GM23248 (cell line): ENCODE results near the gene PHF23. TPM values are rescaled to one million over a fixed set of nuclear protein-coding genes. Genes with fewer than 3 reads are reported as not detected.

ENCODE experiments used
- DNase-seq: peaks from one replicate; pipeline ENCODE4 v3.0.0-alpha.2; 2015
- H2AFZ ChIP-seq: fragments of 200-600 bp; sonication (generic); 2 replicates; pipeline ENCODE4 v1.6.1; 2016; ENCODE audit warnings: antibody characterized with exemption
- H3F3A ChIP-seq: fragments of 200-600 bp; sonication (generic); 2 replicates; pipeline ENCODE4 v1.6.1; 2016; ENCODE audit warnings: mild to moderate bottlenecking, antibody characterized with exemption, mixed run types; ENCODE audit not compliant: insufficient read depth
- H3K27ac ChIP-seq: fragments of 200-600 bp; sonication (generic); 2 replicates; pipeline ENCODE4 v1.5.1; 2016; ENCODE audit warnings: mild to moderate bottlenecking
- H3K27me3 ChIP-seq: fragments of 200-600 bp; sonication (generic); replicated peaks from 2 replicates; pipeline ENCODE4 v1.6.1; 2016; ENCODE audit warnings: mild to moderate bottlenecking; ENCODE audit not compliant: insufficient read depth
- H3K36me3 ChIP-seq: fragments of 200-600 bp; sonication (generic); 2 replicates; pipeline ENCODE4 v1.6.1; 2016; ENCODE audit warnings: low read depth, mild to moderate bottlenecking
- H3K4me1 ChIP-seq: fragments of 200-600 bp; sonication (generic); 2 replicates; pipeline ENCODE4 v1.6.1; 2016; ENCODE audit warnings: mild to moderate bottlenecking; ENCODE audit not compliant: insufficient read depth
- H3K4me2 ChIP-seq: fragments of 200-600 bp; sonication (generic); one replicate; pipeline ENCODE4 v1.6.1; 2016; ENCODE audit warnings: mild to moderate bottlenecking; ENCODE audit not compliant: unreplicated experiment
- H3K4me3 ChIP-seq: fragments of 200-600 bp; sonication (generic); 2 replicates; pipeline ENCODE4 v1.5.1; 2016; ENCODE audit warnings: mild to moderate bottlenecking
- H3K79me2 ChIP-seq: fragments of 200-600 bp; sonication (generic); 2 replicates; pipeline ENCODE4 v1.6.1; 2016; ENCODE audit warnings: mild to moderate bottlenecking; ENCODE audit not compliant: insufficient read depth
- H3K9ac ChIP-seq: fragments of 200-600 bp; sonication (generic); 2 replicates; pipeline ENCODE4 v1.6.1; 2016; ENCODE audit warnings: mild to moderate bottlenecking
- H3K9me2 ChIP-seq: fragments of 200-600 bp; sonication (generic); 2 replicates; pipeline ENCODE4 v1.6.1; 2016; ENCODE audit warnings: mixed run types, mild to moderate bottlenecking, moderate library complexity; ENCODE audit not compliant: insufficient read depth
- H3K9me3 ChIP-seq: fragments of 200-600 bp; sonication (generic); one replicate; pipeline ENCODE4 v1.6.1; 2017; ENCODE audit warnings: low read depth
- H4K20me1 ChIP-seq: fragments of 200-600 bp; sonication (generic); 2 replicates; pipeline ENCODE4 v1.6.0; 2016; ENCODE audit not compliant: insufficient read depth
- EZH2 ChIP-seq: fragments of 200-600 bp; sonication (generic); IDR thresholded peaks from 2 replicates; pipeline ENCODE4 v1.6.1; 2018; ENCODE audit warnings: antibody characterized with exemption, mild to moderate bottlenecking; ENCODE audit not compliant: insufficient read depth, poor library complexity, severe bottlenecking
- EZH2phosphoT487 ChIP-seq: fragments of 200-600 bp; sonication (generic); IDR thresholded peaks from 2 replicates; pipeline ENCODE4 v1.6.1; 2018; ENCODE audit warnings: antibody characterized with exemption, moderate library complexity, mild to moderate bottlenecking, low read depth; ENCODE audit not compliant: insufficient read depth
- WGBS, 2 experiments: methylation state at CpG; one replicate each; pipeline ENCODE4 v1.1.6; 2015 to 2017; ENCODE audit warnings: low lambda C conversion rate in 2 of 2, low coverage in 1 of 2; ENCODE audit errors: missing lambda C conversion rate in 2 of 2; 5-methylcytosine and 5-hydroxymethylcytosine counted together
- in situ Hi-C: fragments of 300-500 bp; cut with MboI; formaldehyde crosslinking; loops from 2 replicates; pipeline ENCODE4 v1.15.0; 2020
- polyA plus RNA-seq: library from polyadenylated mRNA; unstranded; fragments of >200 nt; fragmentation: Nextera tagmentation; extraction: Ambion mirVana; gene quantifications from 2 replicates; pipeline ENCODE4 v1.2.1, GENCODE V29; 2016
- total RNA-seq: library from RNA; depleted of rRNA; stranded (reverse); fragments of >200 nt; shearing (Covaris generic); gene quantifications from 2 replicates; pipeline ENCODE4 v1.2.3, GENCODE V29; 2014

Gene PHF23
- total and polyA plus RNA-seq, 2 experiments from 2014 or later, result 32.0 to 45.6 TPM

- Histone ChIP-seq H3K27ac (peak overlapping the region; percentile 86), H3K79me2 (peaks cover 42% of the 10 kb centered on the region), H4K20me1 (no peaks in the 10 kb centered on the region), H3K4me1 (peaks cover 18% of the 10 kb centered on the region; the same call in 1 of the 2 replicates), H3K9ac (peak overlapping the region; percentile 91; the same call in 1 of the 2 replicates), H3K4me2 (peak overlapping the region; percentile 91), H3F3A (peaks cover 23% of the 10 kb centered on the region; the same call in 1 of the 2 replicates), H3K9me2 (no peaks in the 10 kb centered on the region), H3K36me3 (peaks cover 21% of the 10 kb centered on the region; the same call in 1 of the 2 replicates), H3K9me3 (no peaks in the 10 kb centered on the region), H3K27me3 (no peaks in the 10 kb centered on the region), H3K4me3 (peak overlapping the region; percentile 81), H2AFZ (no peak overlapping the region)
- no peak for DNase-seq
- TF ChIP-seq EZH2phosphoT487, result no peak
- TF ChIP-seq EZH2, result no peak
- 65% methylated on average over 10 of the region's 10 CpGs for WGBS, 2 experiments
- in situ Hi-C loops, result no loop called here
Observed at GRCh38 chr17:7221278-7222092, 17.8 kb downstream of the PHF23 start.

- TF ChIP-seq EZH2phosphoT487 (no peak), EZH2 (no peak)
- H3K27me3 ChIP-seq, result no peaks in the 10 kb centered on the region
Observed at GRCh38 chr17:7220593-7221277, 18.5 kb downstream of the PHF23 start.

GRCh38 chr17:7219812-7220592 is 19.3 kb downstream of the PHF23 start, which contains the start of the genes ACADVL and DLG4:
TSS of gene ACADVL (plus strand) at chr17:7219938. CDS start at chr17:7219985, 47 bp downstream.
TSS of gene DLG4 (minus strand) at chr17:7219836.
- Histone ChIP-seq H3K36me3 (peaks cover 15% of the 10 kb centered on the region; the same call in 1 of the 2 replicates), H3F3A (peaks cover 26% of the 10 kb centered on the region), H3K4me1 (peaks cover 29% of the 10 kb centered on the region), H3K27me3 (no peaks in the 10 kb centered on the region), H3K9ac (peak within 1 kb of the TSS; percentile 91), H4K20me1 (no peaks in the 10 kb centered on the region), H3K27ac (peak within 1 kb of the TSS; percentile 86), H3K79me2 (peaks cover 53% of the 10 kb centered on the region), H3K4me2 (peak within 1 kb of the TSS; percentile 91), H3K4me3 (peak within 1 kb of the TSS; percentile 81), H3K9me2 (no peaks in the 10 kb centered on the region), H2AFZ (peak within 1 kb of the TSS; percentile 74), H3K9me3 (no peaks in the 10 kb centered on the region)
- TF ChIP-seq EZH2, result no peak
- in situ Hi-C loops, result no loop called here
- DNase-seq, result peak; percentile 98
- 1 to 2% methylated on average over 57 to 60 of the region's 63 CpGs for WGBS, 2 experiments

More at GRCh38 chr17:7220593-7221277, 18.5 kb downstream of the PHF23 start:
- Histone ChIP-seq H3K4me3 (peak overlapping the region; percentile 81), H3K27ac (peak overlapping the region; percentile 86), H3K9me3 (no peaks in the 10 kb centered on the region), H3K9me2 (no peaks in the 10 kb centered on the region), H3K79me2 (peaks cover 49% of the 10 kb centered on the region), H3K4me2 (peak overlapping the region; percentile 91), H3K4me1 (peaks cover 24% of the 10 kb centered on the region), H4K20me1 (no peaks in the 10 kb centered on the region), H3K9ac (peak overlapping the region; percentile 91), H2AFZ (no peak overlapping the region), H3K36me3 (peaks cover 21% of the 10 kb centered on the region; the same call in 1 of the 2 replicates), H3F3A (peaks cover 29% of the 10 kb centered on the region; the same call in 1 of the 2 replicates)
- peak; percentile 80 for DNase-seq
- in situ Hi-C loops, result no loop called here
- 10 to 21% methylated on average over 11 of the region's 11 CpGs for WGBS, 2 experiments

- Histone ChIP-seq H3K27me3 (no peaks in the 10 kb centered on the region), H3K9me3 (no peaks in the 10 kb centered on the region), H3K4me2 (peak overlapping the region; percentile 91), H3K36me3 (peaks cover 15% of the 10 kb centered on the region; the same call in 1 of the 2 replicates), H3K4me3 (peak overlapping the region; percentile 81), H3K4me1 (peaks cover 29% of the 10 kb centered on the region), H3K27ac (peak overlapping the region; percentile 86), H3F3A (peaks cover 22% of the 10 kb centered on the region), H2AFZ (peak overlapping the region; percentile 74), H3K79me2 (peaks cover 53% of the 10 kb centered on the region), H4K20me1 (no peaks in the 10 kb centered on the region), H3K9me2 (no peaks in the 10 kb centered on the region), H3K9ac (peak overlapping the region; percentile 91)
- in situ Hi-C loops, result no loop called here
- WGBS, 2 experiments, result 17 to 22% methylated on average over 12 of the region's 12 CpGs
- DNase-seq, result no peak
- TF ChIP-seq EZH2phosphoT487, result no peak
- TF ChIP-seq EZH2, result no peak
Observed at GRCh38 chr17:7219229-7219811, 19.9 kb downstream of the PHF23 start.
